ENCODE results near the gene CARD16. TPM values are rescaled to one million over a fixed set of nuclear protein-coding genes. Genes with fewer than 3 reads are reported as not detected.

Gene CARD16
- total RNA-seq, 1 donor from 2014 or later: 33.1 TPM

DNA sequence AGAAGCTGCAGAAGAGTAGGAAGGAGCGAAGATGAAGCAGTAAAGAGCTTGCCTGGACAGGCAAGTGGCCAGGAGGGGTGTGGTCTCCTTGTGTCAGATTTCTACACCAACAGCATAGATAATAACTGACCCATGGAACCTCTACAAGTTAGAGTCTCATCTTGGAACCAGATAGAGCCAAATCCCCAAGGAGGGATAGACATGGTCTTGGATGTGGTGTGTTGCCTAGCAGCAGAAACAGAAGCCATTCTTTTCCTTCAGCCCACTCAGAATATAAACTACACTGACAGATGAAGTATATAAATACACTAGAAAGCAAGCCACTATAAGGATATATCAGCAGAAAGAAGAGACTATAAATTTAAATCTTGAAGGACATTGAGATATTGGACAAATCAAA lies 4.3 kb upstream of the CARD16 start:
- Mint-ChIP-seq H3K9me3 (no peaks in the 10 kb centered on the region), H3K27me3 (no peaks in the 10 kb centered on the region), H3K4me1 (peaks cover 13% of the 10 kb centered on the region), H3K4me3 (no peak overlapping the region), H3K36me3 (ENCODE audit: low read depth) (peaks cover 4% of the 10 kb centered on the region), H3K27ac (no peak overlapping the region)
- intact Hi-C loops (cut with micrococcal nuclease): loop anchor here (5.0 kb wide), 1 partner anchor 1028 kb away; the partner anchor contains the start of genes AASDHPPT and KBTBD3
- ChIA-PET CTCF (no interaction called here), POLR2A (no interaction called here)
- no peak for ATAC-seq (ENCODE audit: low read depth)
- DNase-seq: no peak
- TF ChIP-seq, protein P1, sequence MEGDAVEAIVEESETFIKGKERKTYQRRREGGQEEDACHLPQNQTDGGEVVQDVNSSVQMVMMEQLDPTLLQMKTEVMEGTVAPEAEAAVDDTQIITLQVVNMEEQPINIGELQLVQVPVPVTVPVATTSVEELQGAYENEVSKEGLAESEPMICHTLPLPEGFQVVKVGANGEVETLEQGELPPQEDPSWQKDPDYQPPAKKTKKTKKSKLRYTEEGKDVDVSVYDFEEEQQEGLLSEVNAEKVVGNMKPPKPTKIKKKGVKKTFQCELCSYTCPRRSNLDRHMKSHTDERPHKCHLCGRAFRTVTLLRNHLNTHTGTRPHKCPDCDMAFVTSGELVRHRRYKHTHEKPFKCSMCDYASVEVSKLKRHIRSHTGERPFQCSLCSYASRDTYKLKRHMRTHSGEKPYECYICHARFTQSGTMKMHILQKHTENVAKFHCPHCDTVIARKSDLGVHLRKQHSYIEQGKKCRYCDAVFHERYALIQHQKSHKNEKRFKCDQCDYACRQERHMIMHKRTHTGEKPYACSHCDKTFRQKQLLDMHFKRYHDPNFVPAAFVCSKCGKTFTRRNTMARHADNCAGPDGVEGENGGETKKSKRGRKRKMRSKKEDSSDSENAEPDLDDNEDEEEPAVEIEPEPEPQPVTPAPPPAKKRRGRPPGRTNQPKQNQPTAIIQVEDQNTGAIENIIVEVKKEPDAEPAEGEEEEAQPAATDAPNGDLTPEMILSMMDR (IDR thresholded peaks at IDR 0.05): no peak

DNA sequence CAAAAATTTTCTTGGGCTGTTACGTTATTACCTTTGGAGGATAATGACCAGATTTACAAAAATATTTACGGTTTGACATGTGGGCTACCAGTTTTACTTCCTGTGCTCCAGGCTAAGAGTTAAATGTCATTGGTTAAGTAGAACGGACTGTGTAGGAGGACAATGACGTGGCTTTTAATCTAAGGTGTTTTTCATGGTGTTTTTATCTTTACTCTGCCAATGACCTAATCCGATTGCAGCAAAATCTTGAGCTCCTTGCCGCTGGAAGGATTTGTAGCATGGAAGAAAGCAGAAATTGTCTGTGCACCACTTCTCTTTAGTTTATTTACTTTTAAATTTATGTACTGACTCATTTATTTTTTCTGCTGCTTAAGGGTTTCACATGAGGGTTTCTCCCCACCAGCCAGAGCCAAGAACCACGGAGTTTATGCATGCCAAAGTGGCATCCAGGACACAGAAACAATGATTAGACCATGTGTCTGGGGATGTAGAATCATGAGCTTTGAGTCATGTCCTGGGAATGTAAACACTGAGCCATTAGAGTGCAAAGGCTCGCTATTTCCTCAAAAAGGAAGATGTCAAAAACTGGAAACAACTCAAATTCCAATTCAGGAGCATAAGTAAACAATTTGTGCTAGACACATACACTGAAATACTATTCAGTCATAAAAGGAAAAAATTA lies 1.9 kb upstream of the CARD16 start:
- Mint-ChIP-seq H3K4me1 (peaks cover 36% of the 10 kb centered on the region), H3K27ac (no peak overlapping the region), H3K4me3 (no peak overlapping the region), H3K27me3 (no peaks in the 10 kb centered on the region), H3K36me3 (ENCODE audit: low read depth) (peaks cover 11% of the 10 kb centered on the region), H3K9me3 (no peaks in the 10 kb centered on the region)
- ChIA-PET CTCF (no interaction called here), POLR2A (no interaction called here)
- intact Hi-C loops (cut with micrococcal nuclease): loop anchor here (5.0 kb wide), 1 partner anchor 1030 kb away; the partner anchor contains the start of genes AASDHPPT and KBTBD3
- ATAC-seq (ENCODE audit: low read depth) (no peak), DNase-seq (no peak)
- TF ChIP-seq, protein P1 (IDR thresholded peaks at IDR 0.05): no peak

DNA sequence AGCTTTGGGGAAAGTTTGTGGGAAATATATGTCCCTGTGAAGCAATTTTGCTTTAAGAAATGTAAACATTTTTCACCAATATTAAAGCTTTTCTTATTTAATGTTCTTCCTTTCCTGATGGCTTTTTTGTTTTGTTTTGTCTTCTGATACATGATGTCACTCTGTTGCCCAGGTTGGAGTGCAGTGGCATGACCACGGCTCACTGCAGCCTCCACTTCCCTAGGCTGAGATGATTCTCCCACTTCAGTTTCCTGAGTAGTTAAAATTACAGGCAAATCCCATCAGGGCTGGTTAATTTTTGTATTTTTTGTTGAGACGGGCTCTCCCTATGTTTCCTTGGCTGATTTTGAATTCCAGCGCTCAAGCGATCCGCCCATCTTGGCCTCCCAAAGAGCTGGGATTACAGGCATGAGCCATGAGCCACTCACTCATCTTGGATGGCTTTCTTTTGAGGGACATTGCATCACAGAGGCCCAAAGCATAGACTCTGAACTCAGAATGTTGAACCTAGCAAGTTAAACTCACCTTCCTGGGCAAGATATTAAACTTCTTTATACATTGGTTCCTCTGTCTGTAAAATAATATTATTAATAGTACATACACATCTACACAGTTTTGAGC lies 651 bp upstream of the CARD16 start:
- intact Hi-C loops (cut with micrococcal nuclease): loop anchor here (1.0 to 5.0 kb wide), 2 partner anchors 10 to 1032 kb away; partner anchors contain the start of genes AASDHPPT, CASP1 and KBTBD3
- H3K9me3 Mint-ChIP-seq: no peaks in the 10 kb centered on the region
- peak overlapping the region; percentile 57 for H3K27ac Mint-ChIP-seq
- TF ChIP-seq, protein P1 (IDR thresholded peaks at IDR 0.05): no peak
- peaks cover 46% of the 10 kb centered on the region for H3K4me1 Mint-ChIP-seq
- no peak for ATAC-seq (ENCODE audit: low read depth)
- ChIA-PET POLR2A (no interaction called here), CTCF (no interaction called here)
- no peaks in the 10 kb centered on the region for H3K27me3 Mint-ChIP-seq
- no peak for DNase-seq
- peak overlapping the region; percentile 94 for H3K4me3 Mint-ChIP-seq
- H3K36me3 Mint-ChIP-seq (ENCODE audit: low read depth): peaks cover 22% of the 10 kb centered on the region

DNA sequence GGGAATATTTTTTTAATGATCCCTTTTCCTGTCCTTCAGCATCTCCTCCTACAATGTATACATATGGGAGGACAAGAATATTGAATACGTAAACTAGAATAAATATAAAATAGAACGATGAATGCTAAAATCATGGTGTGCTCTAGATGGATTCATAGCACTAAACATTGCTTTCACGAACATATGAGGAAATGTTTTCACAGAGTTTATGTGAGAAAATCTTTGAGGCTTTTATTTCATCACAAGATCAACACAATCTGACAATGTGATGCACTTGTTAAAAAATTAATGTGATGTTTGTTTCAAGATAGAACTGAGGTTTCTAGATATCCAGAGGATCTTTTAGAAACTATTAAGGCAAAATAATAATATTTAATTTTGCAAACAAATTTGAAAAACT lies 3.0 kb downstream of the CARD16 start:
- POLR2A ChIA-PET: no interaction called here
- CTCF ChIA-PET: no interaction called here
- Mint-ChIP-seq H3K27me3 (no peaks in the 10 kb centered on the region), H3K36me3 (ENCODE audit: low read depth) (peaks cover 52% of the 10 kb centered on the region), H3K27ac (no peak overlapping the region), H3K4me1 (peaks cover 55% of the 10 kb centered on the region), H3K4me3 (no peak overlapping the region), H3K9me3 (peaks cover 2% of the 10 kb centered on the region)
- TF ChIP-seq, protein P1 (IDR thresholded peaks at IDR 0.05): no peak
- intact Hi-C loops (cut with micrococcal nuclease): no loop called here
- no peak for DNase-seq
- no peak for ATAC-seq (ENCODE audit: low read depth)

DNA sequence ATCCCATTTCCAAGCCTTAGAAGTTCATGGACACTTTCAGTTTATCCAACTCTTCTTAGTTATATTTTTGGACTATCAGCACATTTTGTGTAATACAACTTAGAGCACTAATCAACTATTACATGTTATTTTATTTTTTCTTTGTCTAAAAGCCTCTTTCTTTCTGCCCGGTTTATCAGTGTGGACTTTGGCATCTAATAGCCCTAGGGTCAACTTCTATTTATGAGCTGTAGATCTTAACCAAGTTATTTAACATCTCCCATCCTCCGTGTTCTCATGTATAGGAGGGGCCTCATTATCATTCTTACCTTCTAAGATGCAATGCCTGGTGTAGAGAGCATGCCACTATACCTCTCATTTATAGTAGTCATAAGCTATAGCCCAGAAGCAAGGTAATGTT lies 4.4 kb downstream of the CARD16 start:
- Mint-ChIP-seq H3K36me3 (ENCODE audit: low read depth) (peaks cover 57% of the 10 kb centered on the region), H3K4me3 (no peak overlapping the region), H3K27me3 (no peaks in the 10 kb centered on the region), H3K27ac (no peak overlapping the region), H3K4me1 (peaks cover 54% of the 10 kb centered on the region), H3K9me3 (peaks cover 4% of the 10 kb centered on the region)
- intact Hi-C loops (cut with micrococcal nuclease): no loop called here
- ChIA-PET CTCF (no interaction called here), POLR2A (no interaction called here)
- TF ChIP-seq, protein P1 (IDR thresholded peaks at IDR 0.05): no peak
- DNase-seq (no peak), ATAC-seq (ENCODE audit: low read depth) (no peak)

Measured in activated B cell treated with CpG ODN at 0.5 μM for 24 hours (primary cell).